ENCODE data around the gene CCP110.

The CCP110 gene

GRCh38 chr16:19502395-19503131 lies 21.2 kb upstream of the CCP110 start:
- peak; percentile 58 to 60 for TF ChIP-seq CTCF (IDR thresholded peaks at IDR 0.05)

GRCh38 chr16:19503461-19504075 lies 20.2 kb upstream of the CCP110 start:
- DNase-seq, result no peak
- no peaks in the 10 kb centered on the region for H3K27me3 ChIP-seq
- no peak for TF ChIP-seq CTCF (IDR thresholded peaks at IDR 0.05)
- H3K36me3 ChIP-seq, result peaks cover 46 to 69% (median 51%) of the 10 kb centered on the region in 3 donors
- H3K4me3 ChIP-seq, result no peak overlapping the region
- no peak overlapping the region for H3K27ac ChIP-seq
- intact Hi-C loops (cut with DNase I; ENCODE audit: low total_unique reads), result loop anchor here (5.0 kb wide), 1 partner anchor 416 kb away; no protein-coding TSS in a partner anchor
- H3K9me3 ChIP-seq, result no peaks in the 10 kb centered on the region
- peaks cover 0 to 16% (median 13%) of the 10 kb centered on the region in 4 donors for H3K4me1 ChIP-seq

More at GRCh38 chr16:19502395-19503131, 21.2 kb upstream of the CCP110 start:
- Histone ChIP-seq H3K4me3 (no peak overlapping the region), H3K27me3 (no peaks in the 10 kb centered on the region), H3K4me1 (peaks cover 0 to 16% (median 13%) of the 10 kb centered on the region in 4 donors), H3K27ac (no peak overlapping the region), H3K36me3 (peaks cover 41 to 62% (median 46%) of the 10 kb centered on the region in 3 donors), H3K9me3 (no peaks in the 10 kb centered on the region)
- DNase-seq, result peak; percentile 60 to 69
- intact Hi-C loops (cut with DNase I; ENCODE audit: low total_unique reads), result loop anchor here (5.0 kb wide), 1 partner anchor 415 kb away; no protein-coding TSS in a partner anchor

- no peak overlapping the region for H3K4me3 ChIP-seq
- H3K9me3 ChIP-seq, result no peaks in the 10 kb centered on the region
- intact Hi-C loops (cut with DNase I; ENCODE audit: low total_unique reads), result no loop called here
- no peak for TF ChIP-seq CTCF (IDR thresholded peaks at IDR 0.05)
- no peak for DNase-seq
- H3K4me1 ChIP-seq, result peaks cover 0 to 16% (median 13%) of the 10 kb centered on the region in 4 donors
- no peak overlapping the region for H3K27ac ChIP-seq
- H3K27me3 ChIP-seq, result no peaks in the 10 kb centered on the region
- peaks cover 56 to 72% (median 66%) of the 10 kb centered on the region in 3 donors for H3K36me3 ChIP-seq
Observed at GRCh38 chr16:19505600-19506303, 18.0 kb upstream of the CCP110 start.

GRCh38 chr16:19506965-19507364 lies 16.8 kb upstream of the CCP110 start:
- no peak for TF ChIP-seq CTCF (IDR thresholded peaks at IDR 0.05)
- no peaks in the 10 kb centered on the region for H3K9me3 ChIP-seq
- intact Hi-C loops (cut with DNase I; ENCODE audit: low total_unique reads), result no loop called here
- H3K27me3 ChIP-seq, result no peaks in the 10 kb centered on the region
- peaks cover 47 to 68% (median 58%) of the 10 kb centered on the region in 3 donors for H3K36me3 ChIP-seq
- DNase-seq, result no peak
- no peak overlapping the region for H3K4me3 ChIP-seq
- peaks cover 0 to 16% (median 13%) of the 10 kb centered on the region in 4 donors for H3K4me1 ChIP-seq
- H3K27ac ChIP-seq, result no peak overlapping the region

GRCh38 chr16:19507867-19508266 lies 15.9 kb upstream of the CCP110 start:
- no peak for TF ChIP-seq CTCF (IDR thresholded peaks at IDR 0.05)
- DNase-seq, result no peak
- Histone ChIP-seq H3K27me3 (no peaks in the 10 kb centered on the region), H3K4me1 (peaks cover 0 to 16% (median 13%) of the 10 kb centered on the region in 4 donors), H3K4me3 (no peak overlapping the region), H3K27ac (no peak overlapping the region), H3K36me3 (peaks cover 42 to 63% (median 50%) of the 10 kb centered on the region in 3 donors), H3K9me3 (no peaks in the 10 kb centered on the region)
- intact Hi-C loops (cut with DNase I; ENCODE audit: low total_unique reads), result no loop called here

Measured in tibial artery (tissue), 4 donors.